ENCODE results near the gene DNAH3.
"Not testable (repeated sequence)": the region's sequence is repeated elsewhere in the genome, so short reads cannot be mapped to it uniquely, and the experiment has no call there.

Gene DNAH3

GRCh38 chr16:21159281-21159951, 8.8 kb upstream of the DNAH3 start:
- Histone ChIP-seq H3K9me3 (ENCODE audit: control insufficient read depth in 2 of 2, low read length in 2 of 2) (no peaks in the 10 kb centered on the region), H3K9ac (ENCODE audit: low read depth in 1 of 2, low read length in 2 of 2) (peak overlapping the region; percentile 83 to 86), H3K27ac (ENCODE audit: low read depth in 2 of 2, low read length in 2 of 2) (peak overlapping the region; percentile 62 to 80), H3K27me3 (ENCODE audit: control insufficient read depth in 2 of 2, insufficient read depth in 2 of 2, low read length in 2 of 2) (no peaks in the 10 kb centered on the region), H3K4me1 (ENCODE audit: control insufficient read depth in 2 of 2, insufficient read depth in 2 of 2, low read length in 2 of 2) (peaks cover 13 to 26% of the 10 kb centered on the region in 2 donors), H3K4me3 (ENCODE audit: low read length in 2 of 2) (peak overlapping the region; percentile 76 to 86), H3K36me3 (ENCODE audit: control insufficient read depth in 2 of 2, insufficient read depth in 2 of 2, low read length in 2 of 2) (peaks cover 12 to 21% of the 10 kb centered on the region in 2 donors)

GRCh38 chr16:21158208-21159110, 7.8 kb upstream of the DNAH3 start, which contains the start of gene LDAF1:
Gene LDAF1, plus strand, starts transcription at chr16:21158674. Its CDS starts 2,509 bp downstream, at chr16:21161183.
- H3K4me3 ChIP-seq (ENCODE audit: low read length in 2 of 2) = peak within 1 kb of the TSS; percentile 76 to 86
- H3K4me1 ChIP-seq (ENCODE audit: control insufficient read depth in 2 of 2, insufficient read depth in 2 of 2, low read length in 2 of 2) = peaks cover 13 to 26% of the 10 kb centered on the region in 2 donors
- no peaks in the 10 kb centered on the region for H3K9me3 ChIP-seq (ENCODE audit: control insufficient read depth in 2 of 2, low read length in 2 of 2)
- no peaks in the 10 kb centered on the region for H3K27me3 ChIP-seq (ENCODE audit: control insufficient read depth in 2 of 2, insufficient read depth in 2 of 2, low read length in 2 of 2)
- H3K36me3 ChIP-seq (ENCODE audit: control insufficient read depth in 2 of 2, insufficient read depth in 2 of 2, low read length in 2 of 2) = peaks cover 12 to 18% of the 10 kb centered on the region in 2 donors
- peak within 1 kb of the TSS; percentile 62 to 80 for H3K27ac ChIP-seq (ENCODE audit: low read depth in 2 of 2, low read length in 2 of 2)
- peak within 1 kb of the TSS; percentile 83 to 86 for H3K9ac ChIP-seq (ENCODE audit: low read depth in 1 of 2, low read length in 2 of 2)

DNA sequence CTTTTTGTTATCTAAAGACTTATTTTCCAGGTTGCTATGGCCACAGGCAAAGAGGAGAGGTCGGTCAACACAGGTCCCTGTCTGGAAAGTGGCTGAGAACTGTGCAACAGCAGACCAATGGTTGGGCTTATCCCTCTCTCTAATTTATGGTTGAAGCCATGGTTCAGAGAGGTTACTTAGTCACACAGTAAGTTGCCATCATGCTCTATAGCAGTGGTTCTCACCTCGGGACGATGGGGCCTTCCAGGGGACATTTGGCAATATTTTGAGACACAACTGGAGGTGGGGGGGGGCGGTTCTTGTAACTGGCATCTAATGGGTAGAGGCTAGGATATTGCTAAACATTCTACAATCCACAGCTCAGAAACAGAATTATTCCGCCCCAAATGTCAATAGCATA, 7.0 kb upstream of the DNAH3 start:
- Histone ChIP-seq H3K9me3 (ENCODE audit: control insufficient read depth in 2 of 2, low read length in 2 of 2) (no peaks in the 10 kb centered on the region), H3K4me3 (ENCODE audit: low read length in 2 of 2) (peak overlapping the region in 1 of 2 donors; percentile 86), H3K27me3 (ENCODE audit: control insufficient read depth in 2 of 2, insufficient read depth in 2 of 2, low read length in 2 of 2) (no peaks in the 10 kb centered on the region), H3K27ac (ENCODE audit: low read depth in 2 of 2, low read length in 2 of 2) (peak overlapping the region; percentile 62 to 80), H3K4me1 (ENCODE audit: control insufficient read depth in 2 of 2, insufficient read depth in 2 of 2, low read length in 2 of 2) (peaks cover 13 to 21% of the 10 kb centered on the region in 2 donors), H3K36me3 (ENCODE audit: control insufficient read depth in 2 of 2, insufficient read depth in 2 of 2, low read length in 2 of 2) (peaks cover 8 to 12% of the 10 kb centered on the region in 2 donors), H3K9ac (ENCODE audit: low read depth in 1 of 2, low read length in 2 of 2) (peak overlapping the region; percentile 79 to 86)

DNA sequence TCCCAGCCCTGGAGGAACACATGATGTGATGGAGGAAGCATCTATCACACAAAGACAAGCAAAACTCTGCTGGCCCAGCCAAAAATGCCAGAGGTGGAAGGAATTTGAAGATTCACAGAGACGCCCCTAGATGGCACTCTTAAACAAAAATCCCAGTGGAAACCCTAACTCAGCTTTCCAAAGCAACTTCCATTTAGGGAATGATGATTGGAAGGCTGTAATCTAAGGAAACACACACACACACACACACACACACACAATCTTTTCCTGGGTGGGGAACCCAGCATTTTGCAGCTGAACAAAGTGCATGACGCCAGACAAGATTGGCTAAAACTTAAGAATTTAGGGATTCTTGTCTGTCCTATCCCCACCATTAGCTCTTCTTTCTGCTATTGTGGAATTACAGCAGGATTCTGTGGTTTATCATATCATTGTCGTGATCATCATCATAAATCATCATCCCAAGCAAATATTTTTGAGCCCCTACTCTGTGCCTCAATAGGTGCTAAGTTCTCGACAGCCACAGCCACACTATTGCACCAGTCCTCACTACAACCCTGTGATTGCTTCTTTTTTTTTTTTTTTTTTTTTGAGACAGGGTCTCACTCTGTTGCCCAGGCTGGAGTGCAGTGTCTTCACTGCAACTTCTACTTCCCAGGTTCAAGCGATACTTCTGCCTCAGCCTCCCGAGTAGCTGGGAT, 6.3 kb upstream of the DNAH3 start:
- Histone ChIP-seq H3K27me3 (ENCODE audit: control insufficient read depth in 2 of 2, insufficient read depth in 2 of 2, low read length in 2 of 2) (no peaks in the 10 kb centered on the region), H3K27ac (ENCODE audit: low read depth in 2 of 2, low read length in 2 of 2) (no peak overlapping the region), H3K4me3 (ENCODE audit: low read length in 2 of 2) (no peak overlapping the region), H3K4me1 (ENCODE audit: control insufficient read depth in 2 of 2, insufficient read depth in 2 of 2, low read length in 2 of 2) (peaks cover 13 to 20% of the 10 kb centered on the region in 2 donors), H3K36me3 (ENCODE audit: control insufficient read depth in 2 of 2, insufficient read depth in 2 of 2, low read length in 2 of 2) (peaks cover 7 to 9% of the 10 kb centered on the region in 2 donors), H3K9me3 (ENCODE audit: control insufficient read depth in 2 of 2, low read length in 2 of 2) (no peaks in the 10 kb centered on the region), H3K9ac (ENCODE audit: low read depth in 1 of 2, low read length in 2 of 2) (peak overlapping the region in 1 of 2 donors; percentile 47)

- H3K4me1 ChIP-seq (ENCODE audit: control insufficient read depth in 2 of 2, insufficient read depth in 2 of 2, low read length in 2 of 2) = peaks cover 13 to 19% of the 10 kb centered on the region in 2 donors
- H3K9ac ChIP-seq (ENCODE audit: low read depth in 1 of 2, low read length in 2 of 2); H3K27me3 ChIP-seq (ENCODE audit: control insufficient read depth in 2 of 2, insufficient read depth in 2 of 2, low read length in 2 of 2); H3K4me3 ChIP-seq (ENCODE audit: low read length in 2 of 2); H3K27ac ChIP-seq (ENCODE audit: low read depth in 2 of 2, low read length in 2 of 2); H3K9me3 ChIP-seq (ENCODE audit: control insufficient read depth in 2 of 2, low read length in 2 of 2); H3K36me3 ChIP-seq (ENCODE audit: control insufficient read depth in 2 of 2, insufficient read depth in 2 of 2, low read length in 2 of 2): not testable (repeated sequence)
These were observed 5.4 kb upstream of the DNAH3 start for GRCh38 chr16:21156011-21156410.

DNA sequence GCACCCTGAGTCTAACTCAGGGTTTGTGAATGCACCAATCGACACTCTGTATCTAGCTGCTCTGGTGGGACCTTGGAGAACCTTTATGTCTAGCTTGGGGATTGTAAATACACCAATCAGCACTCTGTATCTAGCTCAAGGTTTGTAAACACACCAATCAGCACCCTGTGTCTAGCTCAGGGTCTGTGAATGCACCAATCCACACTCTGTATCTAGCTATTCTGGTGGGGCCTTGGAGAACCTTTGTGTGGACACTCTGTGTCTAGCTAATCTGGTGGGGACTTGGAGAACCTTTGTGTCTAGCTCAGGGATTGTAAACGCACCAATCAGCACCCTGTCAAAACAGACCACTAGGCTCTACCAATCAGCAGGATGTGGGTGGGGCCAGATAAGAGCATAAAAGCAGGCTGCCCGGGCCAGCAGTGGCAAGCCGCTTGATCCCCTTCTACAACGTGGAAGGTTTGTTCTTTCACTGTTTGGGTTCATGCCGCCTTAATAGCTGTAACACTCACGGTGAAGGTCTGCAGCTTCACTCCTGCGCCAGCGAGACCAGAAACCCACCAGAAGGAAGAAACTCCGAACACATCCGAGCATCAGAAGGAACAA, 2.6 kb upstream of the DNAH3 start:
- H3K9me3 ChIP-seq (ENCODE audit: control insufficient read depth in 2 of 2, low read length in 2 of 2); H3K9ac ChIP-seq (ENCODE audit: low read depth in 1 of 2, low read length in 2 of 2); H3K36me3 ChIP-seq (ENCODE audit: control insufficient read depth in 2 of 2, insufficient read depth in 2 of 2, low read length in 2 of 2); H3K27me3 ChIP-seq (ENCODE audit: control insufficient read depth in 2 of 2, insufficient read depth in 2 of 2, low read length in 2 of 2); H3K27ac ChIP-seq (ENCODE audit: low read depth in 2 of 2, low read length in 2 of 2); H3K4me3 ChIP-seq (ENCODE audit: low read length in 2 of 2): not testable (repeated sequence)
- H3K4me1 ChIP-seq (ENCODE audit: control insufficient read depth in 2 of 2, insufficient read depth in 2 of 2, low read length in 2 of 2) = peaks cover 12 to 15% of the 10 kb centered on the region in 2 donors

DNA sequence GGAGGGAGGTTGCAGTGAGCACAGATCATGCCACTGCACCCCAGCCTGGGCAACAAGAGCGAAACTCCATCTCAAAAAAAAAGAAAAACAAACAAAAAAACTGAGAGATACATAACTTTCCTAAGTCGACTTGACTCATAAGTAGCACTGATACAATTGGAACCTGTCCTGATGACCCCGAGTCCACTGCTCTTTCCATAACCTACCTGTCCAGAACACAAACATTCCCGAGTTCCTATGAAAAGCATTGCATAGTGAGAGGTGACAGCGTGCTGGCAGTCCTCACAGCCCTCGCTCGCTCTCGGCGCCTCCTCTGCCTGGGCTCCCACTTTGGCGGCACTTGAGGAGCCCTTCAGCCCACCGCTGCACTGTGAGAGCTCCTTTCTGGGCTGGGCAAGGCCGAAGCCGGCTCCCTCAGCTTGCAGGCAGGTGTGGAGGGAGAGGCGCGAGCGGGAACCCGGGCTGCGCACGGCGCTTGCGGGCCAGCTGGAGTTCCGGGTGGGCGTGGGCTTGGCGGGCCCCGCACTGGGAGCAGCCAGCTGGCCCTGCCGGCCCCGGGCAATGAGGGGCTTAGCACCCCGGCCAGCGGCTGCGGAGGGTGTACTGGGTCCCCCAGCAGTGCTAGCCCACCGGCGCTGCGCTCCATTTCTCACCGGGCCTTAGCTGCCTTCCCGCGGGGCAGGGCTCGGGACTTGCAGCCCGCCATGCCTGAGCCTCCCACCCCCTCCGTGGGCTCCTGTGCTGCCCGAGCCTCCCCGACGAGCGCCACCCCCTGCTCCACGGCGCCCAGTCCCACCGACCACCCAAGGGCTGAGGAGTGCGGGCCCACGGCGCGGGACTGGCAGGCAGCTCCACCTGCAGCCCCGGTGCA, 1.7 kb upstream of the DNAH3 start:
- not testable (repeated sequence) for H3K27ac ChIP-seq (ENCODE audit: low read depth in 2 of 2, low read length in 2 of 2); H3K4me3 ChIP-seq (ENCODE audit: low read length in 2 of 2); H3K9me3 ChIP-seq (ENCODE audit: control insufficient read depth in 2 of 2, low read length in 2 of 2)

GRCh38 chr16:21145738-21146137, 4.9 kb downstream of the DNAH3 start:
- Histone ChIP-seq H3K36me3 (ENCODE audit: control insufficient read depth in 2 of 2, insufficient read depth in 2 of 2, low read length in 2 of 2) (no peaks in the 10 kb centered on the region), H3K27ac (ENCODE audit: low read depth in 2 of 2, low read length in 2 of 2) (no peak overlapping the region), H3K4me1 (ENCODE audit: control insufficient read depth in 2 of 2, insufficient read depth in 2 of 2, low read length in 2 of 2) (peaks cover 0 to 1% of the 10 kb centered on the region in 2 donors), H3K4me3 (ENCODE audit: low read length in 2 of 2) (no peak overlapping the region), H3K9me3 (ENCODE audit: control insufficient read depth in 2 of 2, low read length in 2 of 2) (no peaks in the 10 kb centered on the region), H3K9ac (ENCODE audit: low read depth in 1 of 2, low read length in 2 of 2) (no peak overlapping the region), H3K27me3 (ENCODE audit: control insufficient read depth in 2 of 2, insufficient read depth in 2 of 2, low read length in 2 of 2) (peaks cover 3 to 4% of the 10 kb centered on the region in 2 donors)

More for the DNA sequence above, 1.7 kb upstream of the DNAH3 start:
- H3K9ac ChIP-seq (ENCODE audit: low read depth in 1 of 2, low read length in 2 of 2); H3K27me3 ChIP-seq (ENCODE audit: control insufficient read depth in 2 of 2, insufficient read depth in 2 of 2, low read length in 2 of 2); H3K36me3 ChIP-seq (ENCODE audit: control insufficient read depth in 2 of 2, insufficient read depth in 2 of 2, low read length in 2 of 2); H3K4me1 ChIP-seq (ENCODE audit: control insufficient read depth in 2 of 2, insufficient read depth in 2 of 2, low read length in 2 of 2): not testable (repeated sequence)

- H3K27me3 ChIP-seq (ENCODE audit: control insufficient read depth in 2 of 2, insufficient read depth in 2 of 2, low read length in 2 of 2) = no peaks in the 10 kb centered on the region
- H3K9me3 ChIP-seq (ENCODE audit: control insufficient read depth in 2 of 2, low read length in 2 of 2) = no peaks in the 10 kb centered on the region
- H3K36me3 ChIP-seq (ENCODE audit: control insufficient read depth in 2 of 2, insufficient read depth in 2 of 2, low read length in 2 of 2) = no peaks in the 10 kb centered on the region
- no peak overlapping the region for H3K27ac ChIP-seq (ENCODE audit: low read depth in 2 of 2, low read length in 2 of 2)
- no peaks in the 10 kb centered on the region for H3K4me1 ChIP-seq (ENCODE audit: control insufficient read depth in 2 of 2, insufficient read depth in 2 of 2, low read length in 2 of 2)
- no peak overlapping the region for H3K4me3 ChIP-seq (ENCODE audit: low read length in 2 of 2)
- H3K9ac ChIP-seq (ENCODE audit: low read depth in 1 of 2, low read length in 2 of 2) = no peak overlapping the region
These were observed 16.6 kb downstream of the DNAH3 start for GRCh38 chr16:21134053-21134452.
